Mononuclear cell (primary cell): ENCODE results near the gene DNM2. TPM values are rescaled to one million over a fixed set of nuclear protein-coding genes. Genes with fewer than 3 reads are reported as not detected.

Experiments
- H3K27me3 ChIP-seq: 2 replicates; pipeline ENCODE4 v1.6.0; 2011; ENCODE audit warnings: low read length, control low read depth; ENCODE audit not compliant: insufficient read depth
- H3K4me1 ChIP-seq: 2 replicates; pipeline ENCODE4 v1.5.1; 2011; ENCODE audit warnings: mild to moderate bottlenecking, low read length, control low read depth; ENCODE audit not compliant: insufficient read depth
- H3K4me3 ChIP-seq: 2 replicates; pipeline ENCODE4 v1.5.1; 2011; ENCODE audit warnings: mild to moderate bottlenecking, low read length, moderate library complexity
- H3K9me3 ChIP-seq: 2 replicates; pipeline ENCODE4 v1.5.1; 2011; ENCODE audit warnings: low read depth, mild to moderate bottlenecking, control low read depth, low read length
- total RNA-seq: library from RNA; depleted of rRNA; stranded (reverse); fragments of >200 nt; gene quantifications from one replicate; pipeline ENCODE4 v1.2.3, GENCODE V29; 2012

The DNM2 gene
- total RNA-seq, 1 donor: 149 TPM

GRCh38 chr19:10763828-10764339, 46.0 kb downstream of the DNM2 start:
- no peaks in the 10 kb centered on the region for H3K9me3 ChIP-seq
- peaks cover 68% of the 10 kb centered on the region for H3K4me1 ChIP-seq
- no peaks in the 10 kb centered on the region for H3K27me3 ChIP-seq
- H3K4me3 ChIP-seq: no peak overlapping the region

- no peaks in the 10 kb centered on the region for H3K27me3 ChIP-seq
- no peaks in the 10 kb centered on the region for H3K9me3 ChIP-seq
- H3K4me3 ChIP-seq: no peak overlapping the region
- peaks cover 67% of the 10 kb centered on the region for H3K4me1 ChIP-seq
Observed at GRCh38 chr19:10764340-10764894, 46.5 kb downstream of the DNM2 start.

GRCh38 chr19:10766049-10766623, 48.3 kb downstream of the DNM2 start:
- Histone ChIP-seq H3K27me3 (no peaks in the 10 kb centered on the region), H3K4me3 (no peak overlapping the region), H3K4me1 (peaks cover 51% of the 10 kb centered on the region), H3K9me3 (no peaks in the 10 kb centered on the region)

GRCh38 chr19:10766671-10767201, 48.9 kb downstream of the DNM2 start:
- H3K4me3 ChIP-seq: no peak overlapping the region
- no peaks in the 10 kb centered on the region for H3K27me3 ChIP-seq
- H3K4me1 ChIP-seq: peaks cover 45% of the 10 kb centered on the region
- H3K9me3 ChIP-seq: no peaks in the 10 kb centered on the region

- H3K9me3 ChIP-seq: no peaks in the 10 kb centered on the region
- no peak overlapping the region for H3K4me3 ChIP-seq
- no peaks in the 10 kb centered on the region for H3K27me3 ChIP-seq
- peaks cover 35% of the 10 kb centered on the region for H3K4me1 ChIP-seq
Observed at GRCh38 chr19:10767726-10768125, 49.8 kb downstream of the DNM2 start.

- peaks cover 28% of the 10 kb centered on the region for H3K4me1 ChIP-seq
- H3K9me3 ChIP-seq: no peaks in the 10 kb centered on the region
- no peaks in the 10 kb centered on the region for H3K27me3 ChIP-seq
- no peak overlapping the region for H3K4me3 ChIP-seq
Observed at GRCh38 chr19:10768369-10768768, 50.5 kb downstream of the DNM2 start.

- no peak overlapping the region for H3K4me3 ChIP-seq
- H3K4me1 ChIP-seq: peaks cover 23% of the 10 kb centered on the region
- no peaks in the 10 kb centered on the region for H3K27me3 ChIP-seq
- no peaks in the 10 kb centered on the region for H3K9me3 ChIP-seq
Observed at GRCh38 chr19:10768936-10769335, 51.1 kb downstream of the DNM2 start.

- Histone ChIP-seq H3K4me1 (peaks cover 15% of the 10 kb centered on the region), H3K27me3 (no peaks in the 10 kb centered on the region), H3K9me3 (no peaks in the 10 kb centered on the region), H3K4me3 (no peak overlapping the region)
Observed at GRCh38 chr19:10769533-10770491, 51.9 kb downstream of the DNM2 start.

GRCh38 chr19:10773969-10774368, 56.1 kb downstream of the DNM2 start:
- H3K4me3 ChIP-seq: no peak overlapping the region
- peaks cover 37% of the 10 kb centered on the region for H3K4me1 ChIP-seq
- H3K9me3 ChIP-seq: no peaks in the 10 kb centered on the region
- no peaks in the 10 kb centered on the region for H3K27me3 ChIP-seq

- Histone ChIP-seq H3K27me3 (no peaks in the 10 kb centered on the region), H3K4me1 (peaks cover 41% of the 10 kb centered on the region), H3K9me3 (no peaks in the 10 kb centered on the region), H3K4me3 (no peak overlapping the region)
Observed at GRCh38 chr19:10774893-10775292, 57.0 kb downstream of the DNM2 start.

- Histone ChIP-seq H3K27me3 (no peaks in the 10 kb centered on the region), H3K9me3 (no peaks in the 10 kb centered on the region), H3K4me1 (peaks cover 63% of the 10 kb centered on the region), H3K4me3 (no peak overlapping the region)
Observed at GRCh38 chr19:10776900-10777650, 59.2 kb downstream of the DNM2 start.

- H3K27me3 ChIP-seq: no peaks in the 10 kb centered on the region
- H3K9me3 ChIP-seq: no peaks in the 10 kb centered on the region
- no peak overlapping the region for H3K4me3 ChIP-seq
- H3K4me1 ChIP-seq: peaks cover 89% of the 10 kb centered on the region
Observed at GRCh38 chr19:10780368-10780767, 62.5 kb downstream of the DNM2 start.

GRCh38 chr19:10782795-10783194, 64.9 kb downstream of the DNM2 start:
- peaks cover 65% of the 10 kb centered on the region for H3K4me1 ChIP-seq
- no peaks in the 10 kb centered on the region for H3K9me3 ChIP-seq
- H3K4me3 ChIP-seq: no peak overlapping the region
- H3K27me3 ChIP-seq: no peaks in the 10 kb centered on the region

GRCh38 chr19:10784257-10784656, 66.4 kb downstream of the DNM2 start:
- Histone ChIP-seq H3K4me3 (no peak overlapping the region), H3K27me3 (no peaks in the 10 kb centered on the region), H3K4me1 (peaks cover 54% of the 10 kb centered on the region), H3K9me3 (no peaks in the 10 kb centered on the region)
